ENCODE results near the gene TNRC18. TPM values are rescaled to one million over a fixed set of nuclear protein-coding genes. Genes with fewer than 3 reads are reported as not detected.

The TNRC18 gene
- total RNA-seq, 1 experiment from 2014 or later: 10.2 TPM

GRCh38 chr7:5383314-5384098, 40.1 kb downstream of the TNRC18 start:
- H3K4me1 ChIP-seq (ENCODE audit: low read length): no peaks in the 10 kb centered on the region

GRCh38 chr7:5382281-5382892, 41.2 kb downstream of the TNRC18 start:
- Histone ChIP-seq H3K4me2 (ENCODE audit: low read depth, low read length, poor library complexity, severe bottlenecking) (no peak overlapping the region), H3K36me3 (ENCODE audit: insufficient read depth, low read length) (0 out of 2 replicates have a peak, but pooled peaks cover 3% of the 10 kb centered on the region), H3K27ac (ENCODE audit: low read length) (no peak overlapping the region), H3K4me1 (ENCODE audit: low read length) (no peaks in the 10 kb centered on the region), H3K9me2 (replicated peaks; ENCODE audit: insufficient read depth, low read length) (no peaks in the 10 kb centered on the region), H3K27me3 (ENCODE audit: low read length) (no peaks in the 10 kb centered on the region), H3K9me3 (ENCODE audit: low read length) (no peaks in the 10 kb centered on the region), H4K20me1 (ENCODE audit: insufficient read depth, low read depth, low read length) (peaks cover 14% of the 10 kb centered on the region), H3K79me2 (ENCODE audit: low read length) (peaks cover 56% of the 10 kb centered on the region), H2AFZ (ENCODE audit: low read length) (no peak overlapping the region), H3K4me3 (ENCODE audit: low read length) (no peak overlapping the region), H3K9ac (ENCODE audit: low read length) (no peak overlapping the region)
- DNase-seq: no peak

More at GRCh38 chr7:5383314-5384098, 40.1 kb downstream of the TNRC18 start:
- peaks cover 57% of the 10 kb centered on the region for H3K79me2 ChIP-seq (ENCODE audit: low read length)
- H3K4me2 ChIP-seq (ENCODE audit: low read depth, low read length, poor library complexity, severe bottlenecking): no peak overlapping the region
- no peak overlapping the region for H2AFZ ChIP-seq (ENCODE audit: low read length)
- no peak for DNase-seq
- no peaks in the 10 kb centered on the region for H3K9me2 ChIP-seq (replicated peaks; ENCODE audit: insufficient read depth, low read length)
- no peak overlapping the region for H3K4me3 ChIP-seq (ENCODE audit: low read length)
- H3K9ac ChIP-seq (ENCODE audit: low read length): no peak overlapping the region
- H4K20me1 ChIP-seq (ENCODE audit: insufficient read depth, low read depth, low read length): peaks cover 14% of the 10 kb centered on the region
- H3K36me3 ChIP-seq (ENCODE audit: insufficient read depth, low read length): 0 out of 2 replicates have a peak, but pooled peaks cover 3% of the 10 kb centered on the region
- H3K27me3 ChIP-seq (ENCODE audit: low read length): no peaks in the 10 kb centered on the region
- no peak overlapping the region for H3K27ac ChIP-seq (ENCODE audit: low read length)
- H3K9me3 ChIP-seq (ENCODE audit: low read length): no peaks in the 10 kb centered on the region

DNA sequence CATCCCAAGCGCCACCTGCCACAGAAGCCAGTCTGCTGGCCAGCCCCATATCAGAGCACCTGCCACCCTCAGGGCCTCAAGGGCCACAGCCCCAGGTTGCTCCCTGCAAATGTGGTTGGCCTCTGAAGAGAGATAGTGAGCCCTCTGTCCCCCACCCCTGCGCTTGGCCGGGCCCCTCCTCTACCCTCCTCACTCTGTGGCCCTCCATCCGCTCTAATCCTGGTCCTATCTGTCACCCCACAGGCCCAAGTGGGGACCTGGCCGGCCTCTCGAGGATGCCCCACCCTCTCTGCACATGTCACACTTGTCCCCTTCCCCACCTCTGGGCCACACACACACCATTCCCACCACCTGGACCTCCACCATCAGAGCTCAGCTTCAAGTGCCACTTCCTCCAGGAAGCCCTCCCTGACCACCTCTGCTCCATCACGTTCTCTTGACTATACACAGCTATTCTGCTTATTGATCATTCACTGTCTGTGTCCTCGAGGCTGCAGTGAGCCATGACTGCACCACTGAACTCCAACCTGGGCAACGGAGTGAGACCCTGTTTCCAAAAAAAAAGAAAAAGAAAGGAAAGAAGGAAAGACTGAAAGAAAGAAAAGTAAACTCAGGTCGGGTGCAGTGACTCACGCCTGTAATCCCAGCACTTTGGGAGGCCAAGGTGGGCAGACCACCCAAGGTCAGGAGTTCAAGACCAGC, 42.4 kb downstream of the TNRC18 start:
- Histone ChIP-seq H3K27me3 (ENCODE audit: low read length) (no peaks in the 10 kb centered on the region), H3K4me2 (ENCODE audit: low read depth, low read length, poor library complexity, severe bottlenecking) (no peak overlapping the region), H3K9me3 (ENCODE audit: low read length) (no peaks in the 10 kb centered on the region), H2AFZ (ENCODE audit: low read length) (no peak overlapping the region), H3K36me3 (ENCODE audit: insufficient read depth, low read length) (no peaks in the 10 kb centered on the region), H3K79me2 (ENCODE audit: low read length) (peaks cover 53% of the 10 kb centered on the region), H3K4me1 (ENCODE audit: low read length) (no peaks in the 10 kb centered on the region), H3K4me3 (ENCODE audit: low read length) (no peak overlapping the region), H3K9me2 (replicated peaks; ENCODE audit: insufficient read depth, low read length) (no peaks in the 10 kb centered on the region), H4K20me1 (ENCODE audit: insufficient read depth, low read depth, low read length) (peaks cover 14% of the 10 kb centered on the region), H3K27ac (ENCODE audit: low read length) (no peak overlapping the region), H3K9ac (ENCODE audit: low read length) (no peak overlapping the region)
- no peak for DNase-seq

- H3K27me3 ChIP-seq (ENCODE audit: low read length): no peaks in the 10 kb centered on the region
- peaks cover 53% of the 10 kb centered on the region for H3K79me2 ChIP-seq (ENCODE audit: low read length)
- H3K4me1 ChIP-seq (ENCODE audit: low read length): no peaks in the 10 kb centered on the region
- no peak overlapping the region for H3K27ac ChIP-seq (ENCODE audit: low read length)
- H3K36me3 ChIP-seq (ENCODE audit: insufficient read depth, low read length): no peaks in the 10 kb centered on the region
- H3K9me3 ChIP-seq (ENCODE audit: low read length): no peaks in the 10 kb centered on the region
- H3K4me2 ChIP-seq (ENCODE audit: low read depth, low read length, poor library complexity, severe bottlenecking): no peak overlapping the region
- H3K9ac ChIP-seq (ENCODE audit: low read length): no peak overlapping the region
- H2AFZ ChIP-seq (ENCODE audit: low read length): no peak overlapping the region
- no peaks in the 10 kb centered on the region for H3K9me2 ChIP-seq (replicated peaks; ENCODE audit: insufficient read depth, low read length)
- no peak overlapping the region for H3K4me3 ChIP-seq (ENCODE audit: low read length)
- DNase-seq: no peak
- peaks cover 14% of the 10 kb centered on the region for H4K20me1 ChIP-seq (ENCODE audit: insufficient read depth, low read depth, low read length)
Measured at GRCh38 chr7:5380350-5381070, 43.1 kb downstream of the TNRC18 start.

DNA sequence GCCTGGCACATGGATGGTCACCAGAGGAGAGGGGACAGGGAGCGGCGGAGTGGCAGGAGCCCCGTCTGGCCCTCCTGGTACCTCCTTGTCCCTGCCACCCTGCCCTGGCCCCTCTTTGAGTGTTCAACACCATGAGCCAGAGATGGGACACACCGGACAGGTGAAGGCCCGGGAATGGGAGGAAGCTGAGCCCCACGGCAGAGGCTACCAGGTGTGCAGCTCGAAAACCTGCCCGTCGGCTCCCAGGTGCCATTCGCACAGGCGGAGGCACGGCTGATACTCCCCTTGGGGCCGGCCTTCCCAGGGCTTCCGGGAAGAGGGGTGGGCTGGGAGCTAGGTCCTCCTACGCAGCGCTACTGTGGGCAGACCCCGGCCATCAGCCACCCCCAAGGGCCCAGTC, 44.1 kb downstream of the TNRC18 start:
- no peak overlapping the region for H2AFZ ChIP-seq (ENCODE audit: low read length)
- H3K79me2 ChIP-seq (ENCODE audit: low read length): peaks cover 48% of the 10 kb centered on the region
- H3K27ac ChIP-seq (ENCODE audit: low read length): no peak overlapping the region

DNA sequence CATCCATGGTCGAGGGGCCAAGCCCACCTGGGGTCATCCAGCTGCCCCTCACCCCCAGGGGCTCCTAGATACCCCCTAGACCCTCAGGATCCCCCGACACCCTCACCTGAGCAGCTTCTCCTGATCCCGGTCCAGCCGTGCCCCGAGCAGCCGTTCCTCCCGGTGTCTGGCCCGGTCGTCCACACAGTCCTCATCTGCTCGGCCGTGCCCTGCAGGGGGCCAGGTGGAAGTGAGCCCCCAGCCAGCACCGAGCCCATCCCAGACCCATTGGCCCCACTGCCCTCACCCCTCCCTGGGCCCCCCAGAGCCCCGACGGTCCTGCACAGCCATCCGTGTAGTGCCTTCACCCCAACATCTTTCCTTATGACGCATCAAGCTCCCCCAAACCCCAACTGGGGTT, 45.8 kb downstream of the TNRC18 start:
- Histone ChIP-seq H3K9me2 (replicated peaks; ENCODE audit: insufficient read depth, low read length) (no peaks in the 10 kb centered on the region), H4K20me1 (ENCODE audit: insufficient read depth, low read depth, low read length) (peaks cover 14% of the 10 kb centered on the region), H2AFZ (ENCODE audit: low read length) (no peak overlapping the region), H3K4me1 (ENCODE audit: low read length) (no peaks in the 10 kb centered on the region), H3K4me2 (ENCODE audit: low read depth, low read length, poor library complexity, severe bottlenecking) (no peak overlapping the region), H3K9ac (ENCODE audit: low read length) (no peak overlapping the region), H3K4me3 (ENCODE audit: low read length) (no peak overlapping the region), H3K27me3 (ENCODE audit: low read length) (no peaks in the 10 kb centered on the region), H3K9me3 (ENCODE audit: low read length) (no peaks in the 10 kb centered on the region), H3K36me3 (ENCODE audit: insufficient read depth, low read length) (no peaks in the 10 kb centered on the region), H3K27ac (ENCODE audit: low read length) (no peak overlapping the region), H3K79me2 (ENCODE audit: low read length) (peaks cover 35% of the 10 kb centered on the region)
- no peak for DNase-seq

More for the DNA sequence above, 44.1 kb downstream of the TNRC18 start:
- no peak overlapping the region for H3K4me2 ChIP-seq (ENCODE audit: low read depth, low read length, poor library complexity, severe bottlenecking)
- H3K9me2 ChIP-seq (replicated peaks; ENCODE audit: insufficient read depth, low read length): no peaks in the 10 kb centered on the region
- H3K27me3 ChIP-seq (ENCODE audit: low read length): no peaks in the 10 kb centered on the region
- no peak for DNase-seq
- no peak overlapping the region for H3K9ac ChIP-seq (ENCODE audit: low read length)
- H4K20me1 ChIP-seq (ENCODE audit: insufficient read depth, low read depth, low read length): peaks cover 14% of the 10 kb centered on the region
- H3K4me1 ChIP-seq (ENCODE audit: low read length): no peaks in the 10 kb centered on the region
- H3K36me3 ChIP-seq (ENCODE audit: insufficient read depth, low read length): no peaks in the 10 kb centered on the region
- no peak overlapping the region for H3K4me3 ChIP-seq (ENCODE audit: low read length)
- no peaks in the 10 kb centered on the region for H3K9me3 ChIP-seq (ENCODE audit: low read length)

DNA sequence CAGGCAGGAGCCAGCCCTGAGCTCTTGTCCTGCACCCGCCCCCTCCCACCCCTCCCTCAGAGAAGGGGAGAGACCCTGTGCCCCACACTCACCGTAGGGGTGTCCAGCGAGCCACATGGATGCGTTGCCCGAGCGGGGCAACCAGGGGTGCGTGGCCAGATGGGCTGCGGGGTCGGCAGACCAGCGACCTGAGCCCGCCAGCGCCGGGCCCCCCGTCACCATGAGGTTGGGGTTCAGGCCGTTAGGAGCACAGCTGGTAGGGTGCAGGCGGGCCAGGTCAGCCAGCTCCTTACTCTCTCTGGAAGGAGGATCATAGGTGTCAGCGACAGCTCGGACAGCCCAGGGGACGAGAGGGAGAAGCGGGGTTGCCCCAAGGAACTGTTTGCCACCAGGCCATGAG, 46.4 kb downstream of the TNRC18 start:
- no peak overlapping the region for H3K4me2 ChIP-seq (ENCODE audit: low read depth, low read length, poor library complexity, severe bottlenecking)
- no peak overlapping the region for H3K9ac ChIP-seq (ENCODE audit: low read length)
- peaks cover 8% of the 10 kb centered on the region for H4K20me1 ChIP-seq (ENCODE audit: insufficient read depth, low read depth, low read length)
- H3K4me3 ChIP-seq (ENCODE audit: low read length): no peak overlapping the region
- no peaks in the 10 kb centered on the region for H3K36me3 ChIP-seq (ENCODE audit: insufficient read depth, low read length)
- H3K4me1 ChIP-seq (ENCODE audit: low read length): no peaks in the 10 kb centered on the region
- no peak for DNase-seq
- no peak overlapping the region for H2AFZ ChIP-seq (ENCODE audit: low read length)
- H3K9me2 ChIP-seq (replicated peaks; ENCODE audit: insufficient read depth, low read length): no peaks in the 10 kb centered on the region
- H3K27ac ChIP-seq (ENCODE audit: low read length): no peak overlapping the region
- H3K79me2 ChIP-seq (ENCODE audit: low read length): peaks cover 29% of the 10 kb centered on the region
- no peaks in the 10 kb centered on the region for H3K9me3 ChIP-seq (ENCODE audit: low read length)
- H3K27me3 ChIP-seq (ENCODE audit: low read length): no peaks in the 10 kb centered on the region
